HG02610 (cell line): ENCODE results near the gene JADE2.

ENCODE experiments used
- ATAC-seq: cut with Tn5 transposase; IDR thresholded peaks from one replicate; pipeline ENCODE4 v1.9.1; 2021; ENCODE audit warnings: mild to moderate bottlenecking, moderate library complexity; ENCODE audit not compliant: unreplicated experiment

The JADE2 gene

DNA sequence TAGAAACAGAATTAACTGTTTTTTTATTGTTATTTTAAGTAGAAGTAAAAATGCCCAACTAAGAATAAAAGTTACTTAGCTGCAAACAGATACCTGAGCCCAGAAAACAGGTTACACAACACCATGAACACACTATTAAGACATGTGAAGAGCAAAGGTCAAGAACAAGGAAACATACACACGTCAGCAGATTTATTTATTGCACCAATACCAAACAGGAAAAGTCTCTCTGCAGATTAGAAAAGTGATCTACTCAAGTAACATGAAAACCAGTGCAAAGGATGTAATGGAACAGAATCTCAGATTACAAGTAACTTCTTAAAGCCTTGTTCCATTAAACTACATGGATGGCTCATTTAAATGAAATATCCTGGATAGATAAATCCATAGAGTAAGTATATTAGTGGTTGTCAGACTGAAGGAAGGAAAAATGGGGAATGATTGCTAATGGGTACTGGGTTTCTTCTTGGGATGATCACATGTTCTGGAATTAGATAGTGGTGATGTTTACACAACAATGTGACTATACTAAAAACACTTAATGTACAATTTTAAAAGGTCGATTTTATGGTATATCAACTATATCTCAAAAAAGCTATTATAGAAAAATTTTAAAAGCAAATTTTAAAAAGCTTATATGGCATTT lies 101.0 kb downstream of the JADE2 start:
- ATAC-seq, result no peak
